Measurements from ENCODE around the gene AK4.

Gene AK4

DNA sequence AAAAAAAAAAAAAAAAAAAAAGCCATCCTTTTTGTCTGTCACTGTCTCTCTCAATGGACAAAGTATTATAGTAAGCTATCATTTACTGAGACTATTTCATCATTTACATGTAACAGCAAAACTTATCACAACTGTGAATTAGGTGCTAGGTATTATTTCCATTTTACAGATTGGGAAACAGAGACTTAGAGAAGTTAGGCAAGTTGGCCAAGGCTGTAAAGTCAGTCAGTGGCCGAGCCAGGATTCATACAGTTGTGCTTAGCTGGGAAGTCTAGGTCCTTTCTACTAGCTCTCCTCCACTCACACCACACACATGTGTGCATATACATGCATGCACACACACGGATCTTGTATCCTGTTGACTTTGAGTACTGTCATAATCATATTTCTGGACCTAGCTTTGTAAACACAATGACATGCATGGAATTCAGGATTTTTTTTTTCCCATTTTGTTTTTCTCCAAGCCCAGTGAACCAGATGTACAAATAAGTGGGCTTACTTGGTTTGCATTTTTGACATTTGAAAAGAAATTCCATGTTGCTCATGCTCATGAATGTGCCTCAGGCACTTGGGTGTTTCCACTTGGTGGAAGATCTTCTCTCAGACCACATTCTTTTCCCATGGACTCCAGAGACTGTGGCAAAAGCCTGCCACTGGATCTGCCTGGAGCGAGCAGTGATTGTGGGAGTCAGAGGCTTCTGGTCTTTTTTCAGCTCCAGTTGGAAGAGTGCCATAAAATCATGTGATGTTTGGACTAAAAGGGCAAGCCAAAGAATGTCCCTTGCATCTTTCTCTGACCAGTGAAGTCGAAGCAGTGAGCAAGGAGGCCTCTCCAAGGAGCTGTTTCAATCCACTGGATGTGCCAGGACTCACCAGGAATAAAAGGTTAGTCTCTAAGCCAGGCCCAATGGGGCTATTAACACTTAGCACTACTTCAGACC is 99.7 kb downstream of the AK4 start:
- no peak for DNase-seq (ENCODE audit: low read depth in 2 of 2)

DNA sequence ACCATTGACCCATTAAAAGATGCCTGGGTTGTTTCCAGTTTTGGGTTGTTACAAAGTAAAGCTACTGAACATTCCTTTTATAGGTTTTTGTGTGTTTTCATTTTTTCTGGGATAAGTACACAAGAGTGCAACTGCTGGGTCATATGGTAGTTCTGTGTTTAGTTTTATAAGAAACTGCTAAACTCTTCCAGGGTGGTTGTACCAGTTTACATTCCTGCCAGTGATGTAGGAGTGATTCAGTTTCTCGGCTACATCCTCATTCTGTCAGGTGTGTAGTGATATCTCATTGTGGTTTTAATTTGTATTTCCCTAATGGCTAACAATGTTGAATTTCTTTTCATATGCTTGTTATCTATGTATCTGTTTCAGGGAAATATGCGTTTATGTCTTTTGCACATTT is 102.8 kb downstream of the AK4 start:
- DNase-seq (ENCODE audit: low read depth in 2 of 2), result no peak

DNA sequence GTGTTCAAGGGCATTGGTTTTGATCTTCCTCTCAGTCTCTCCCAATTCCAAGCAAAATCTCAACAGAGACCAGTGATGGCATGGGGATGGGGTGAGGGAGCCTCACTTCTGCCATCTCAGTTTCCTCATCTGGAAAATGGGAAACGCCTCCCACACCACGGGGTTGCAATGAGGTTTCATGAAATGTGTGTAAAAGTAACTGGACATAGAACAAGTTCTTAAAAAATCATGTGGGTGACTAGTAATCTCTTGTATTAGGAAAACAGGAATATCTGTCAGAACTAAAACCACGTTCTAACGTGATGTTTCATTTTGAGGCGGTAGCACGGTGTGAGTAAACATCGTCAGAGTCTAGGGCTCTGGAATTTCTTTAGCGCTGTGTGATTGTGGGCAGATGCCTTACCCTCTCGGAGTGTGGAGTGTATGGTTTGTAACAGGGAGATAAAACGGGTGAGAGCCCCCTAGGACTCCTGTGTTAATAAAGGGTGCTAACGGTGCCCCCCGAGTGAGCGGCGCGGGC is 105.9 kb downstream of the AK4 start:
- no peak for DNase-seq (ENCODE audit: low read depth in 2 of 2)

- peak; percentile 62 to 71 for DNase-seq (ENCODE audit: low read depth in 2 of 2)
Measured at GRCh38 chr1:65254320-65255034, 106.5 kb downstream of the AK4 start.

DNA sequence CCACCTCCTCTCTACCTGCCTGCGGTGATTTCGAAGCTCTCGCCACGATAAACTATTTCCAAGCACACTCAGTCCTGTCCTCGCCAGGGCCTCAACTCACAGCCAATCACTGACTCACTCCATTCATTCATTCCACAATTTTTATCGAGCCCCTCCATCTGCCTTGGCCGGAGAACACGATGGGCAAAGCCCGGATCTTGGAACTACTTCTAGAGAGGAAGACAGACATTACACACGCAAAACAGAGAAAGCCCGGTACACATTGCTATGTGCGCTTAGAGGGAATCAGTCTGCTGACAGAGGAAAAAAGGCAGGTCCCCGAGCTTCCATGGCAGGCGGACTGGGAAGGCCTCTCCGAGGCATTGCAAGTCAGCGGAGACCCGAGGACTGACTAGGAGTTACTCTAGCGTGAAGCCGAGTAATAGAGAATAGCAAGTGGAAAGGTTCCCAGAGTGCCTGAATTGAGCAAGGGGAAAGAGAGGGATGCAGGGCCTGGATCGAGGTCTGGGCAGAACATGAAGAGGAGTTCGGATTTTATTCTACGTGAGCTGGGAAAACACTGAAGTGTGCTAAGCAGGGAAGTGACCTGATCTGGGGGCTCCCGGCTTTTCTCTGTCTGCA is 107.1 kb downstream of the AK4 start:
- DNase-seq (ENCODE audit: low read depth in 2 of 2), result no peak

- no peak for DNase-seq (ENCODE audit: low read depth in 2 of 2)
Measured at GRCh38 chr1:65255656-65256050, 107.7 kb downstream of the AK4 start.

- DNase-seq (ENCODE audit: low read depth in 2 of 2), result no peak
Measured at GRCh38 chr1:65256860-65257708, 109.1 kb downstream of the AK4 start.

DNA sequence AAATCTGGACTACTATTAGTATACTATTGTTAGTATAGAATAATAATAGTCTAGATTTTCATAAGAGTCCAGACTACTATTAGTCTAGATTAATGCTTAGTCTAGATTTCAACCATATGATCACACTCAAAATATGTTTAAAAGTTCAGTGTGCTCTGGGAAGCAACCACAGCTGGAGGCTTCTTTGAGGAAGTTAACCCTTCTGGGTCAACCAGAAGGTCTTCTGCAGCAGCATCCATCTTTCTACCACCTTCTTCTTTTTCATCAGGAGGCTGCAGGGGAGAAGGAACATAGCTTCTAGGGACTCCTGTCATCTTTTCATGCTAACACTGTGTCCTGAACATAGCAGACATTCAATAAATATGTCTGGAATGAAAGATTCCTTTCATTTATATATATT is 110.1 kb downstream of the AK4 start:
- no peak for DNase-seq (ENCODE audit: low read depth in 2 of 2)

- DNase-seq (ENCODE audit: low read depth in 2 of 2), result no peak
Measured at GRCh38 chr1:65259816-65260215, 111.8 kb downstream of the AK4 start.

DNA sequence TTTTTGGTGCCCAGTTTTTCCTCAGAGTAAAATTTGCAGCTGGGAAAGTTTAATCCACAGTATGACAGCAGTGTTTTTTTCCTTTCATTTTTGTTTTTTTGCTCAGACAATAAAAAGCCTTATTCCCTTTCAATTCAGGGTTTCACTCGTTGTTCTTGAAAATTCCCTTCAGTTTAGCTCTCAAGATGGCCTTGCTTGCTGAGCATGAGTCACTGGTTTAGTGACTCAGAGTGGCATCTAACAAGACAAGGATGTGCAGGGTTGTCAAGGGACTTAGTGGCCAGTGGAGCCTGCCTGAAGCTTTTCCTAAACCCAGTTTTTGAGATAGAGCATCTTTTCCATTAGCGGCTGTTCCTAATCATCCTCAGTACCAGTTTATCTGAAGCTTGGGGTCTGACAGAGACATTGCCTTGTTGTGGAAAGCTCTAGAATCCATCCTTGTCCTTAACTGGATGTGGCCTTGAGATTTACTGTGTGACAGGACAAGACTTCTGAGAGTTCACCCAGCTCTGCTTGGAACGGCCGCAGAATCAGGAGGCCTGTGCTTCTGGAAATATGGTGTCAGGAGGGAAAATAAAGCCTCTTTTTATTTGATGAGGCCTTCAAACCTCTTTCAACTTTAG is 113.0 kb downstream of the AK4 start:
- DNase-seq (ENCODE audit: low read depth in 2 of 2), result no peak

DNA sequence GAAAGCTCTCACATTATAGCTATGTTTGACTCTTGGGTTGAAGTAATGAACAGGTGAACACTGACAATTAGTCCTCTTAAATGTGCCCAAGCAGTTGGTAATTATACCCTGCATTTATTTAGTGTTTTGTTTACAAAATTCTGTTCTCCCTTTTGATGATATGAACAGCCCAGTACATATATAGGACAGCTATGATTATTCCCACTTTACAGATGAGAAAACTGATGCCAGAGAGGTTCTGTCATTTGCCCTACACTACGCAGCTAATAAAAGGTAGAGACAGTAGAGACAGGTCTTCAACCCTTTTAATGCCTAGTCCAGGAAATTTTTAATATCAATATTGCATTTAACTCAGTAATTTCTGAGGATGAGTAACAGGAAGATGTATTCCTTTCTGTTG is 115.3 kb downstream of the AK4 start:
- no peak for DNase-seq (ENCODE audit: low read depth in 2 of 2)

- no peak for DNase-seq (ENCODE audit: low read depth in 2 of 2)
Measured at GRCh38 chr1:65264197-65264929, 116.4 kb downstream of the AK4 start.

GRCh38 chr1:65265296-65265650 is 117.3 kb downstream of the AK4 start:
- no peak for DNase-seq (ENCODE audit: low read depth in 2 of 2)

- DNase-seq (ENCODE audit: low read depth in 2 of 2), result no peak
Measured at GRCh38 chr1:65265651-65266351, 117.8 kb downstream of the AK4 start.

GRCh38 chr1:65266476-65266875 is 118.5 kb downstream of the AK4 start:
- DNase-seq (ENCODE audit: low read depth in 2 of 2), result no peak

- no peak for DNase-seq (ENCODE audit: low read depth in 2 of 2)
Measured at GRCh38 chr1:65267271-65267670, 119.3 kb downstream of the AK4 start.

DNA sequence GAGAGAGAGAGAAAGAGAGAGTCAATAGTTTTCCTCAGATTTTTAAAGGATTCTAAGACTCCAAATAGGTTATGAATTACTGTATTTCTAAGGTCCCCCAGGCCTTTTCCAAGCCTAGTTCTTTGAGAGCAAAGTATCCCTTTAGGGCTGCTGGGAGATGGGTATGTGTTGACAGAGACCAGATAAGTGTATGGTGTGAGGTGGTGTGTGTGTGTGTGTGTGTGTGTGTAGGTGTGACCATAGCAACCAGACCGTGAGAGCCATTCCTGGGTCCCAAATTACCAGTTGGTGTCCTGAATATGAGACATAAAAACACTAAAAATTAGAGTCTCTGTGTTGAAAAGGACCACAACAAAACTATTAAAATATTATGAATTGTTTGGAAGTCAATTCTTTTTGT is 119.7 kb downstream of the AK4 start:
- no peak for DNase-seq (ENCODE audit: low read depth in 2 of 2)

GRCh38 chr1:65269612-65270011 is 121.6 kb downstream of the AK4 start:
- DNase-seq (ENCODE audit: low read depth in 2 of 2), result no peak

- no peak for DNase-seq (ENCODE audit: low read depth in 2 of 2)
Measured at GRCh38 chr1:65276197-65276939, 128.4 kb downstream of the AK4 start.
